OCI-LY7 (cell line): ENCODE measurements around the gene TMEM150C. TPM values are rescaled to one million over a fixed set of nuclear protein-coding genes. Genes with fewer than 3 reads are reported as not detected.

Experiments
- BruUV-seq: library from RNA; stranded (reverse); fragments of 400-500 nt; replicated peaks from 2 replicates; lab custom pipeline; 2021; lab: Mats Ljungman, UMichigan
- CTCF ChIA-PET: fragments of 300-600 bp; sonication (Branson Sonifier 250); formaldehyde crosslinking; loops from one replicate; lab custom pipeline; 2022; ENCODE audit warnings: antibody characterized with exemption; ENCODE audit not compliant: unreplicated experiment; lab: Charles Lee
- POLR2A ChIA-PET: fragments of 300-600 bp; sonication (Branson Sonifier 250); formaldehyde crosslinking; loops from one replicate; lab custom pipeline; 2022; ENCODE audit warnings: antibody characterized with exemption; lab: Charles Lee
- DNase-seq: peaks from one replicate; pipeline ENCODE4 v3.0.0-alpha.2; 2015; ENCODE audit warnings: low spot score
- H2AFZ ChIP-seq: fragments of 200-600 bp; sonication (generic), shearing (Covaris generic); 2 replicates; pipeline ENCODE4 v1.6.1; 2014; ENCODE audit warnings: mild to moderate bottlenecking, antibody characterized with exemption, low read length, moderate library complexity
- H3K27ac ChIP-seq: fragments of 200-600 bp; sonication (generic); 2 replicates; pipeline ENCODE4 v1.5.1; 2014; ENCODE audit warnings: mixed run types, low read depth, mild to moderate bottlenecking, moderate library complexity, low read length, inconsistent platforms; ENCODE audit not compliant: poor library complexity, severe bottlenecking
- H3K36me3 ChIP-seq: fragments of 200-600 bp; sonication (generic); 2 replicates; pipeline ENCODE4 v1.6.1; 2014; ENCODE audit warnings: mild to moderate bottlenecking, antibody characterized with exemption, low read length, moderate library complexity, mixed read lengths; ENCODE audit not compliant: insufficient read depth
- H3K4me1 ChIP-seq: fragments of 200-600 bp; sonication (generic); 2 replicates; pipeline ENCODE4 v1.5.1; 2014; ENCODE audit warnings: mild to moderate bottlenecking, low read length; ENCODE audit not compliant: insufficient read depth, poor library complexity, severe bottlenecking
- H3K4me2 ChIP-seq: fragments of 200-600 bp; sonication (generic); 2 replicates; pipeline ENCODE4 v1.6.1; 2014; ENCODE audit warnings: mild to moderate bottlenecking, low read length
- H3K4me3 ChIP-seq: fragments of 200-600 bp; sonication (generic); 2 replicates; pipeline ENCODE4 v1.5.1; 2014; ENCODE audit warnings: mild to moderate bottlenecking, low read depth, low read length; ENCODE audit not compliant: poor library complexity, severe bottlenecking
- H3K79me2 ChIP-seq: fragments of 200-600 bp; sonication (generic); 2 replicates; pipeline ENCODE4 v1.6.1; 2016; ENCODE audit warnings: low read depth, mild to moderate bottlenecking, low read length, moderate library complexity, mixed read lengths; ENCODE audit not compliant: insufficient read depth
- H3K9me2 ChIP-seq: fragments of 200-600 bp; sonication (generic); 2 replicates; pipeline ENCODE4 v1.6.1; 2016; ENCODE audit warnings: mild to moderate bottlenecking, low read length, mixed read lengths; ENCODE audit not compliant: insufficient read depth
- H3K9me3 ChIP-seq: fragments of 200-600 bp; sonication (generic); 2 replicates; pipeline ENCODE4 v1.6.1; 2014; ENCODE audit warnings: mild to moderate bottlenecking, mixed run types, low read length, mixed read lengths
- H4K20me1 ChIP-seq: fragments of 200-600 bp; sonication (generic); 2 replicates; pipeline ENCODE4 v1.6.1; 2014; ENCODE audit warnings: mild to moderate bottlenecking, antibody characterized with exemption, low read length, moderate library complexity, mixed read lengths; ENCODE audit not compliant: insufficient read depth
- CTCF ChIP-seq: fragments of 200-600 bp; sonication (generic); conservative IDR thresholded peaks from 2 replicates; pipeline ENCODE4 v1.5.1; 2014; ENCODE audit warnings: mild to moderate bottlenecking, antibody characterized with exemption, low read length, moderate library complexity, mixed read lengths
- EZH2phosphoT487 ChIP-seq: fragments of 200-600 bp; sonication (generic); IDR thresholded peaks from 2 replicates; pipeline ENCODE4 v1.6.1; 2018; ENCODE audit warnings: low read depth, borderline replicate concordance, mild to moderate bottlenecking, mixed run types, antibody characterized with exemption, low read length, moderate library complexity, mixed read lengths
- intact Hi-C: fragments of 100-400 bp; cut with micrococcal nuclease; formaldehyde crosslinking; loops from one replicate; pipeline ENCODE4 v1.10.0; 2022; ENCODE audit not compliant: unreplicated experiment
- total RNA-seq, 2 experiments: library from RNA; depleted of rRNA in 1 of 2; stranded (reverse); fragments of >200 nt in 1 of 2; shearing (Covaris generic) in 1 of 2; gene quantifications; 2 replicates each; pipeline ENCODE4 v1.2.3, GENCODE V29; 2014 to 2022

Gene TMEM150C
- total RNA-seq, 2 experiments from 2014 or later = not detected

- Histone ChIP-seq H3K27ac (no peak overlapping the region), H3K4me2 (no peak overlapping the region), H3K9me2 (no peaks in the 10 kb centered on the region), H3K79me2 (peaks cover 99% of the 10 kb centered on the region), H3K36me3 (peaks cover 96% of the 10 kb centered on the region), H2AFZ (no peak overlapping the region), H3K4me1 (peaks cover 11% of the 10 kb centered on the region), H3K4me3 (no peak overlapping the region), H4K20me1 (peaks cover 30% of the 10 kb centered on the region; the same call in 1 of the 2 replicates), H3K9me3 (no peaks in the 10 kb centered on the region)
- DNase-seq = no peak
- ChIA-PET POLR2A (interaction anchor here (0.9 to 2.2 kb wide), 2 partner anchors 8 to 13 kb away, joined by 3 to 6 read pairs; no protein-coding TSS in a partner anchor), CTCF (no interaction called here)
- BruUV-seq = no TSS peak
- intact Hi-C loops = no loop called here
- TF ChIP-seq CTCF = no peak
- no peak for TF ChIP-seq EZH2phosphoT487
Observed at GRCh38 chr4:82439088-82439487, 122.7 kb downstream of the TMEM150C start.

DNA sequence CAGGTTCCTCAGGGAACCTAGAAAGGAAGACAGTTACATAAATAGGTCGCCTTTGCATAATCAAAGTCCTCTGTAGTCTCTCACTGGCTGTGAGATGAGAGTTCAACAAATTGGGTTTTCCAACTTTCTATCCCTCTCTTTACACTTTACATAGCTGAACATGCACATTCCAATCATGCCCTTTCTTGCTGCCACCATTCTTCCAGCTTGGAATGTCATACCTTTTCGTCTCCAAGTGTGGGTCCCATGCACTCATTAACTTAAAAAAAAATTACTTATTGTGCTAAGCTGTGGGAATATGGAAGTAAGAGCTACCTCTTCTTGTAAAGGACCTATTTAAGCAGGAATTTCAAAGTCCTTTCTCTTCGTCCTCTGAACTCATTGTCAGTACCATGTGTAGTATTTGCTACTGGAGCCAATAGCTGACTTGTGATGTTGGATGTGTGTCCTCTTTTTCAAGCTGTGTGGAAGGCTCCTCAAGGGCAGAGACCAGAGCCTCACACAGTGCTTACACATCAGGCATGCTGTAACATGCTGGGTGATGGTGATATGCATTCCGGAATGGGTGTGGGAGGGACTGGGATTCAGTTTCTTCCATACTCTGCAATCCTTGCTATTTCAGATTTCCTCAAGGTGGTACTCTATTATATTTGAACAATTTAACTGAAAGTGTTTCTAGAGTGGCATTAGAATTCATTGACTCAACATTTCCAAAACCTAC, 124.3 kb downstream of the TMEM150C start:
- Histone ChIP-seq H3K4me2 (no peak overlapping the region), H3K4me3 (no peak overlapping the region), H3K27ac (no peak overlapping the region), H3K79me2 (peaks cover 99% of the 10 kb centered on the region), H4K20me1 (peaks cover 43% of the 10 kb centered on the region), H3K4me1 (peaks cover 26% of the 10 kb centered on the region), H3K9me2 (no peaks in the 10 kb centered on the region), H3K9me3 (no peaks in the 10 kb centered on the region), H3K36me3 (peaks cover 95% of the 10 kb centered on the region), H2AFZ (no peak overlapping the region)
- POLR2A ChIA-PET = interaction anchor here (0.6 to 2.2 kb wide), 6 partner anchors 9 to 453 kb away, joined by 3 to 7 read pairs (median 3); no protein-coding TSS in a partner anchor
- DNase-seq = no peak
- no TSS peak for BruUV-seq
- TF ChIP-seq CTCF (no peak), EZH2phosphoT487 (no peak)
- CTCF ChIA-PET = no interaction called here
- intact Hi-C loops = no loop called here

DNA sequence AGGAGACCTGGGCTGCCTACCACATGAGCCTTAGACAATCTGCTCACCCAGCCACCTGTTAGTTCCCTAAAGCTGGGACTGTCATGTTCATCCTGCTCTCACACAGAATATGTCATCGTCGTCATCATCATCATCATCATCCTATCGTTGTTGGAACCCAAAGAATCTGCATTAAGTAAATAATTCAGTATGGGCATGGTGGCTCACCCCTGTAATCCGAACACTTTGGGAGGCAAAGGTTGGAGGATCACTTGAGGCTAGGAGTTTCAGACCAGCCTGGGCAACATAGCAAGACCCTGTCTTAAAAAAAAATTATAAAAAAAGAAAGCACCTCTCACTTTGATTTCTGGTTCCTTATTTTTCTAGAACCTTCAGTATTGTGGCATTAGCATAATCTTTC, 125.0 kb downstream of the TMEM150C start:
- BruUV-seq = no TSS peak
- CTCF ChIA-PET = no interaction called here
- no peak overlapping the region for H3K4me2 ChIP-seq

More for the DNA sequence above, 125.0 kb downstream of the TMEM150C start:
- Histone ChIP-seq H3K4me1 (peaks cover 33% of the 10 kb centered on the region), H3K79me2 (peaks cover 99% of the 10 kb centered on the region), H3K27ac (no peak overlapping the region), H3K4me3 (no peak overlapping the region), H4K20me1 (peaks cover 46% of the 10 kb centered on the region), H3K9me2 (no peaks in the 10 kb centered on the region), H3K36me3 (peaks cover 92% of the 10 kb centered on the region), H2AFZ (no peak overlapping the region), H3K9me3 (no peaks in the 10 kb centered on the region)
- POLR2A ChIA-PET = interaction anchor here (0.6 to 2.2 kb wide), 3 partner anchors 10 to 357 kb away, joined by 3 to 6 read pairs (median 3); no protein-coding TSS in a partner anchor
- TF ChIP-seq EZH2phosphoT487 (no peak), CTCF (no peak)
- intact Hi-C loops = no loop called here
- no peak for DNase-seq
